NCI-H526 treated with DMSO at 0.1 percent for 48 hours (cell line): Measurements from ENCODE around the gene ADRA2B.

Source experiments
- DNase-seq: peaks from one replicate; lab custom pipeline; 2025; lab: John Stamatoyannopoulos, UW

Gene ADRA2B

DNA sequence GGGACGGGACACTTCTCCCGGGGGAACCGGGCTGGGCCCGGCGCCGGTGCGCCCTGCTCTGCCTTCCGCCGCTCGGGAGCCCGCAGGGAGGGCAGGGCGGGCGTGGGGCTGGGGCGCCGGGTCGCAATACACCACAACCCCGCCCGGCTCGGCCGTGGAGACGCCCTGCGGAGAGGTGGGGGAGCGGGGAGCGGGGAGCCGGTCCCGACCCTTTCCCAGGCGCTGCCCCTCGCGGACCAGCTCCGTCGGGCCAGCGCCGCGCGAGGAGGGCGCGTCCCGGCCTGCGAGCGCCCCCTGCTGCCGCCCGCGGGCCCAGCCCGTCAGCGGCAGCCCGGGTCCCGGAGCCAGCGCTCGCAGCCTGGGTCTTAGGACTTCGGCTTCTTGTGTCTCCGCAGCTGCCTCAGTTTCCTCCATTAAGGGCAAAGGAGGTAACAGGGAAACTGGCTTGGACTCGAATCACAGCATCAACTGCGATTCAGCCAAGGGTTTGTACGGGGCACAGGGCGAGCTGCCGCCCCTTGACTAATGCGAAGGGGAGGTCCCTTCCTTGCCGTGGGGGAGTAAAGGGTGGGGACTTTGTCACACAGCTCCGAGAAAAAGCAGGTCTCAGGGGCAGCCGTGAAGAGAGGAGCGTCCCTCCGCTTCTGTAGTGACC, 635 bp upstream of the ADRA2B start:
- peak; percentile 34 for DNase-seq

DNA sequence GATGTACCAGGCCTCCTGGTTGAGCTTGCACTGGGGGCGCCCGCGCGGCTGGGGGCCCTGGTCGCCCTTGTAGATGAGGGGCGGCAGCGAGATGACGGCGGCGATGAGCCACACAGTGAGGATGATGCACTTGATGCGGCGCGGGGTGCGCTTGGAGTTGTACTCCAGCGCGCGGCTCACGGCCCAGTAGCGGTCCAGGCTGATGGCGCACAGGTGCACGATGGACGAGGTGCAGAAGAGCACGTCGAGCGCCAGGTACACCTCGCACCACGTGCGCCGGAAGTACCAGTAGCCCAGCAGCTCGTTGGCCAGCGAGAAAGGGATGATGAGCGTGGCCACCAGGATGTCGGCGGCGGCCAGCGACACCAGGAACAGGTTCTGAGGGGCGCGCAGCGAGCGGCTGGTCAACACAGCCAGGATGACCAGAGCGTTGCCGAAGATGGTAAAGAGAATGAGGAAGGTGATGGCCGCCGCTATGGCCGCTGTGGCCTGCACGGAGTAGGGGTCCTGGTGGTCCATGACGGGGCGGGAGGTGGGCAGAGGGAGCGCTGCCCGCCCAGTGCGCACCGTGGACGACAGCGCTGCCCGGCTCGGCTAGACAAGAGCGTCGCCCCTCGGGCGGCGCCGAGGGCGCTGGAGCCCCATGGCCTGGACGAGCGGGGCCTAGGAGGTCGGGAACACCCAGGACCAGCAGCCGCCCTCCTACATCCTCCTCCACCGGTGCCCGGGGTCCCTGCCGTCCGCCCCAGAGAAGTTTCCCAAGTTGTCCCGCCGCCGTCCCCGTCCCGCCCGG, 544 bp downstream of the ADRA2B start:
- no peak for DNase-seq

DNA sequence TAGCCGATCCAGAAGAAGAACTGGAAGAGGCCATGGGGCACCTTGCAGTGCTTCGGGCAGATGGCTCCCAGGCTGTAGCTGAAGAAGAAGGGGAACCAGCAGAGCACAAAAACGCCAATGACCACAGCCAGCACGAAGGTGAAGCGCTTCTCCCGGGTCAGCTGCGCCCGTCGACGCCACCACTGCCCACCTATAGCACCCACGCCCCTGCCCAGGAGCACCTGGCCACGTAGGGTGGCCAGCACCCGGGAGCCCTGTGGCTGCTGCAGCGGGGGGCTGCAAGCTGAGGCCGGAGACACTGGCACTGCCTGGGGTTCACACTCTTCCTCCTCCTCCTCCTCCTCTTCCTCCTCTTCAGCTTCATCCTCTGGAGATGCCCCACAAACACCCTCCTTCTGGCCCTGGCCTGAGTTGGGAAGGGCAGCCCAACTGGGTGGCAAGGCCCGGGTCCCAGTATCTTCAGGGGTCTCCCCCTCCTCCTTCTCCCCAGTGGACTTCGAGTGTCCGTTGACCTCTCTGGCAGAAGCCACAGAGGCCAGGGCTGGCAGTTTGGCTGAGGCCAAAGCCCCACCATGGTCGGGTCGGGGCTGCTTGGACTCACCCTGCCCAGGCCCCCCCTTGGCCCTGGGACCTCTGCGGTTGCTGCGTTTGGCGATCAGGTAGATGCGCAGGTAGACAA, 1.3 kb downstream of the ADRA2B start:
- DNase-seq, result no peak

- no peak for DNase-seq
Observed at GRCh38 chr2:96114546-96114902, 1.8 kb downstream of the ADRA2B start.

GRCh38 chr2:96113951-96114350, 2.4 kb downstream of the ADRA2B start:
- DNase-seq, result no peak

DNA sequence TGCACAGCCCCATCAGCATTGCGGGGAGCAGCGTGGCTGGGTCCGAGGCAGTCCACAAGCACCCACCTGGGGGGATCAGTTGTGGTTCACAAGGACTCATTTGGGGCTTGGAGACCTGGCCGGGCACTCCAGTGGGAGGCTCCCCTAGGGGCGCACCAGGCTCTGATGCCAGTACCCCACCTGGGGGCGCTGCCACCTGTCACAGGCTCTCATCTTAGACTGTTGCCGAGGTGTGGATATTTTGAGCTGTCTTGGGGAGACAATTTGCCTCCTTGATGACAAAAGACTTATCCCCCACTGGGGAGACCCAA, 3.0 kb downstream of the ADRA2B start:
- DNase-seq, result no peak

DNA sequence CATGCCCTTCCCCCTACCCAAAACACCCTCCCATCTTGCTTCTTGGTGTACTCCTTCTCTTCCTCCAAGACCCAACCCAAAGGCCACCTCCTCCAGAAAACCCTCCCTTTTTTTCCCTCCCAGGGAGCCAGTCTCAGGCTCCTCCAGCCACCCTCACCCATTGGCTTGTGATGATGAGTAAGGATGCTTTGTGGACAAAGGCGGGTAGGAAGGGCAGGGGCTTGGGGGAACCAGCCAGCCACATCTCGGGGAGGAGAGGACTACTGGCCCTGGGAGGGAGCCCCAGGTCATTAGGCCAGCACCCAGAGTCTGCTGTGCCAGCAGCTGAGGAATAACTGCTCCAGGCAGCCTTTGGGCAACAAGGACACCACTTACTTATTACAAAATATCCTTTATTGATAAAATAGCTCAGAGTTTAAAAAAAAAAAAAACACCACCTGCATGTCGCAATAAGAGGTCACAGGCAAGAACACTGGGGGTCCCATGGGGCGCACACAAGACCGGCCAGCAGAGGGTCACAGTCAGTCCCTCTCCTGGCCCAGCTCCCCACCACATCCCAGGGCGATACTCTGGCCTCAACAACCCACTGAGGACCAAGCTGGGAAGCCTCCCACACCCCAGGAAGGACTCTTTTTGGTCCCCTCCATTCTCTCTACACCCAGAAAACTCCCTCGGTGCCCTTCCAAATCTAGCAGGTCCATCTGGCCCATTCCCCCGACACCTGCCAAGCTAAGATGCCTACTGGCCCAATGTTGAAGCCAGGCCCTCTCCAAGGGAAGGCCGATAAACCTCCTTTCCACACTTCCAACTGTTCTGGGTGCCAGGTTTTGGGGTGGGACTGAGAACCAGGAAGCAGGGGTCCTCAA, 3.6 kb downstream of the ADRA2B start:
- DNase-seq, result no peak

DNA sequence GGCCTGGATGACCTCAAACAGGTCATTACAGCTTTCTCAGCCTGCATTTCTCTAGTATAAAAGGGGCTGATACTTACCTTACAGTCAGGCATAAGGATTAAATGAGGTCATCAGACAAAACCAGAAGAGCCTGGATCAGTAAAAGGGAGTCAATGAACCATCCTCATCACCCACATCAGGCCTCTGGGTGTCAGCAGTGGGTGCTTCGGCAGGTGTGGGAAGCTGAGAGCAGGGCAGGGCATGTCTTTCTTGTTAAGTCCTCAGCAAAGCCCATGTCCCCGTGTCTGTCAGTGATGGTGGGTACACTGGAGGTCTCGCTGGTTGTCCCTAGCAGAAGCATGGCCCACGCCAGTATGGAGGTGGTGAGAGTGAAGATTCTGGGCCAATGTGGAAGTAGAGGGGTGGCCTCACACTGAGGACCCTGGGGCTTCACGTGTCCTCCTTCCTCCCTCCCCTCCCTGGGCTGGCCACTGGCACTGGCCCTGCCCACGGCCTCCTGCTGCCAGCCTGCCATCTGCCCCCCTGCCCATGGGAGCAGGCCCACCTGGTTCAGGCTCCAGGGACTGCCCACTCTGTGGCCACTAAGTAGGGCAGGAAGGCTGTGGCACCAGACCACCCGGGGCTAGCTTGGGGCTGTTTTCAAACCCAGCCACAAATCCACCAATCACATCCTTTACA, 4.4 kb downstream of the ADRA2B start:
- DNase-seq, result no peak

DNA sequence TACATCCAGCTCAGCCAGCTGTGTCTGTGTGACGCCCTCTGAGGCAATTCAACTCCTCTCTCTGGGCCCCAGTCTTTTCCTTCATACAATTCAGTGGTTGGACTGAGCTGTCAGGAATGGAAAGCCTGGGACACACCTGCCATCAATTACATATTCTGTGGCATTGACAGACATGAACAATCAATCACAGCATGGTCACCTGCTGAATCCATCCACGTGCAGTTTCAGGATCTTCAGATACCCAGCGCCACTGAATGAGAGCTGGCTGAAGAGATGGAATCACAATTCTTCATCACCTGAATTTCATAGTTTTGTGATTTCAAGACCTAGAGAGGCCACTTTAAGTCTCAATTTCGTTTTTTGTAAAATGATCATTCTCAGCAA, 5.1 kb downstream of the ADRA2B start:
- DNase-seq, result no peak

GRCh38 chr2:96110621-96111256, 5.6 kb downstream of the ADRA2B start:
- DNase-seq, result no peak

DNA sequence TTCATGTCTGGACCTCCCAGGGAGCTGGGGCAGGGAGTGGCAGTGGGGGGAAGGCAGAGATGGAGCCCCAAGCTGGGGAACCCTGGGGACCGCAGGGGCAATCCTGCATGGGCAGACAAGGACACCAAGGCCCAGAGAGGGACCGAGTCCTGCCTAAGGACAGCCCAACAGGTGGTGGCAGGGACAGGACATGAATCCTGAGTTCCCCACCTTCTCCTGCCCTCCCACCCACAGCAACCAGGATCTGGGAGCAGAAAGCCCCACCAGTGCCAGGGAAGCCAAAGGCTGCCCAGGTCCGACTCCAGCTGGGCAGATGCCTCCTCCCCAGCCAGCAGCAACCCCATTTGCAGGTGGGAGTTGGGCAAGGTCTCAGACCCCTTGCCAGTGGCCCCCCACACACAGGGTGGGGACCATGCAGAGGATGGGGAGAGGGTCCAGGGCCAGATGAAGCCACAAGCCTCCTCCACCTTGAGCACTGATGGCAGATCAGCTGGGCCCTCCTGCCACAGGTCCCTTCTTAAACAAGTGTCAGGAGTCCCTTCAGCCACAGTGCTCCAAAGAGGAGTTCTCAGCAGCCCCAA, 6.3 kb downstream of the ADRA2B start:
- DNase-seq, result no peak

DNA sequence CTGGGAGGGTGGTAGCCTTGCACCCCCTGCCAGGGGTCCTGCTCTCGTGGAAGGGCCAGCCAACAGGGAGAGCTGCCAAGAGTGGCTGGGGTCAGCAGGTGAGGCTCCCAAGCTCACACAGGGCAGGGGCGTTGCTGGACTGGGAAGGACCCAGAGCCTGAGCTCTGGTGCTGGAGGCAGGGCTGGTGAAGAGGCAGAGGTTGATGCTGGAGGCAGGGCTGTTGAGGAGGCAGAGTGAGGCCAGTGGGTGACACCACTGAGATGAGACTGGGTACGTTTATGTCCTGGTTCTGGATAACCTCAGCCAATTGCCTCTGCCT, 7.0 kb downstream of the ADRA2B start:
- no peak for DNase-seq

DNA sequence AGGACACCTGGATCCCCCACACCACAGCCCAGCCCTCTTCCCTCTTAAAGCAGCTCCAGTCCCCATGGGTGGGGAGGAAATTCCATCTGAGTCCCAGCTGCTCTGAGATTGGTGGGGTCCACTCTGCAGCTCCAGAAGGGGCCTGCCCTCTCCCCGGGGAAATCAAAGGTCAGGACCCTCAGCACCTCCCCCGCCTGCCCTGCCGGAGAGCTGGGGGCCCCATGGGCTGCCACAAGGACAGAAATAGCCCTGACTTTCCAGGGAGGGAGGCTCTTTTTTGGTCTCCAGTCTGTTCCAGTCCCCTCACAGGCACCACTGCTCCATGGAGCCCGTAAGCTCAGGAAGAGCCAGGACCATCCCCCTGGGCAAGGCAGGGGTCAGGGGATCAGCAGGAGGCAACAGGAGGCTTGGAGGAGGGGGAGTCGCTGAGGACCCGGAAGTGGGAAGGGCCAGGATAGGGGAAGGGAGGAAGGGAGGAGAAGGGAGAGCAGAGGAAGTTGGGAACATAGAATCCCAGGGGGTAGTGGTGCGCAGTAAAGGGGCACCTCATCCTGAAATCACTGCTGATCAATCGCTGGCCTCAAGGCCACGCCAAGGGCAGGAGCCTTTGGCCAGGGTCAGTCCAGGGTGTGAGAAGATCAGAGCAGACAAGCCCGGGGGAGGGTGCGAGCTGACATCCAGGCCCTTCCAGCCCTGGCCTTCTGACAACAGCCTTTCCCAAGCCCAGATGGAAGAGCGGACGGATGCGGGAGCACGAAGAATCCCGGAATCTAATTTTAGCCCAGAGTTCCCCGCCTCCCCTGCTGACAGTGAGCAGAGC, 7.6 kb downstream of the ADRA2B start:
- no peak for DNase-seq

GRCh38 chr2:96108151-96108540, 8.2 kb downstream of the ADRA2B start:
- no peak for DNase-seq

GRCh38 chr2:96107708-96108065, 8.7 kb downstream of the ADRA2B start:
- DNase-seq, result no peak

DNA sequence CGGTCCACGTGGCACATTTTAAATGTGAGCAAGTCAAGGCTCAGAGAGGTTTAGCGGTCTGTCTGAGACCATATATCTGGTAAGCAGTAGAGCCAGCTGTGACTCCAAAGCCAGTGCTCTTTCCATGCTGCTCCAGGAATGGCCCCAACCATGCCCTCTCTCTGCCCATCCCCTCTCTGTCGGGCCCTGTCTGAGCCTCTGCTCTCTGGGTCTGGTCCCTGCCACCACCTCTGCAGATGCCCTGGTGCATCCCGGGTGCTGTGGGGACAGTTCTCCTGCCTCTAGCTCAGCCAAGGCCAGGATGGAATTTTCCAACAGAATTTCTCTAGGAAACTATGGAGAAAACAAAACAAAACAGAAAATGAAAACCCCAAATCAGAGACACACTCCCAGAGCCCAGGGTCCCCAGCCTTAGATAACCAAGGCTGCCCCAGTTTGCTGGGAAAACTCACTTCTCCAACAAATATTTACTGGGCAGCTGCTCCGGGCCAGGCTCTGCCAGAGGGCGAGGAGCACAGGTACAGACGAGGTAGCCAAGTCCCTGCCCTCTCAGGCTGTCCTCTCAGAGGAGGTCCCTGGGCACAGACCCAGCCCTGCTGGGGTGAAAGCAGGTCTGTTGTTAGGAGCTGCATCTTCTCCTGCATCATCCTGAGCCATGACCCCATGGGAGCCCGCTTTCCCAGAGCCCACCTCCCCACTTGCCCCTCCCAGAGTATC, 9.2 kb downstream of the ADRA2B start:
- DNase-seq, result no peak

GRCh38 chr2:96105994-96106715, 10.2 kb downstream of the ADRA2B start:
- DNase-seq, result no peak

DNA sequence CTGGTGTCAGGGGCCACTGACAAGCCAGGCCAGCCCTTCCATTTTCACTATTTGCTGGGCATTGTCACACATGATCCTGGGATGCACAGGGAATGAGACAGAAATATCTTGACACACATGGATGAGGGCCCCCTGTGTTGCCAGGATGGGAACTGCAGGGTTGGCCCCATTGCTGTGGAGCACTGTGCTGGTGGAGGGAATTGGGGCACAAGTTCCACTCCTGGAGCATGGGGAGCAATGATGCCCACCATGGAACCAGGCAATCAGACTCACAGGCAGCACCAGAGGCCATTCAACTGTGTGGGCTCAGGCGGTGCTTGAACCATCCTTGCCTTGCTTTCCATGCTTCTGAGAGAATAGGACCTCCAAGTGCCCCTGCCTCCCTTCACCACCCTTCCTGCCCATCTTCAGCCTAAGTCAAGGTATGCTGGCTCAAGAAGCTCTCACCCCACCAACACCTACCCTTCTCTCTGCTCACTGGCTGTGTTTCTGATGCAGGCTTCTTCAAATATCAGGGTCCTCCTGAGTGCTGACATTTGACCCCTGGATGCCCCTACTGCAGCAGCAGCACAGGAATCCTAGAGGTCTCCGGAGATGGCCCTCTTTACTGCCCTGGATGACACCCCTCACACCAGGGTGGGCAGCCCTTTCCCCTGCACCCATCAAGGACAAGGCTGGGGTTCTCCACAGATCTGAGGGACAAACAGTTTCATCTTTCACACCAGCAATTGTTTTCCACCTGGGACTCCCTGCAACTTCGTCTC, 11.0 kb downstream of the ADRA2B start:
- DNase-seq, result no peak
